Mucosa of descending colon (tissue), 3 donors: ENCODE measurements around the gene RAI14. TPM values are rescaled to one million over a fixed set of nuclear protein-coding genes. Genes with fewer than 3 reads are reported as not detected.
"Not testable (repeated sequence)": the region's sequence is repeated elsewhere in the genome, so short reads cannot be mapped to it uniquely, and the experiment has no call there.

Experiments used
- ATAC-seq: fragments of 200-7000 bp; cut with Tn5 transposase; one replicate; pipeline ENCODE4 v1.9.1; 2020; ENCODE audit warnings: mild to moderate bottlenecking, moderate library complexity
- DNase-seq, 3 donors: peaks; one replicate each; pipeline ENCODE4 v3.0.0-alpha.2; 2020
- H3K36me3 ChIP-seq: fragments of 200-600 bp; one replicate; pipeline ENCODE4 v1.8.0; 2021; ENCODE audit warnings: low read depth, mild to moderate bottlenecking
- H3K4me1 ChIP-seq: fragments of 200-600 bp; one replicate; pipeline ENCODE4 v1.8.0; 2021; ENCODE audit warnings: low read depth, mild to moderate bottlenecking
- H3K4me3 ChIP-seq: fragments of 200-600 bp; one replicate; pipeline ENCODE4 v1.8.0; 2021; ENCODE audit warnings: mild to moderate bottlenecking
- H3K9me3 ChIP-seq: fragments of 200-600 bp; one replicate; pipeline ENCODE4 v1.8.0; 2021; ENCODE audit warnings: mild to moderate bottlenecking
- intact Hi-C, 2 donors: fragments of 100-400 bp; cut with DNase I in 1 of 2; cut with micrococcal nuclease in 1 of 2; formaldehyde crosslinking; loops; one replicate each; pipeline versions ENCODE4 v1.11.0 to v1.11.1; 2022; cut with DNase I, micrococcal nuclease
- total RNA-seq, 3 donors: library from RNA; stranded (reverse); fragmentation: NEBNext Ultra II Directional in 2 of 3; extraction: Animal tissue kit (Norgen Biotek cat#: 25700) in 2 of 3; gene quantifications; one replicate each; pipeline versions ENCODE4 v1.2.1 to v1.2.4, GENCODE V29; 2021 to 2023
- TF ChIP-seq, protein P1 (sequence below): fragments of 200-600 bp; IDR thresholded peaks from one replicate; pipeline ENCODE4 v1.8.0; 2022; ENCODE audit warnings: antibody characterized with exemption, mild to moderate bottlenecking
- donor health status: DM: no; HTN: no; CAD: no; lungs with moderate emphysema.
- donor health status: DM: no; HTN: no; CAD: no.
- donor health status: DM: no; HTN: yes; CAD: no.

The RAI14 gene
- total RNA-seq, 3 donors from 2014 or later, result 14.0 to 41.0 (median 23.4) TPM

DNA sequence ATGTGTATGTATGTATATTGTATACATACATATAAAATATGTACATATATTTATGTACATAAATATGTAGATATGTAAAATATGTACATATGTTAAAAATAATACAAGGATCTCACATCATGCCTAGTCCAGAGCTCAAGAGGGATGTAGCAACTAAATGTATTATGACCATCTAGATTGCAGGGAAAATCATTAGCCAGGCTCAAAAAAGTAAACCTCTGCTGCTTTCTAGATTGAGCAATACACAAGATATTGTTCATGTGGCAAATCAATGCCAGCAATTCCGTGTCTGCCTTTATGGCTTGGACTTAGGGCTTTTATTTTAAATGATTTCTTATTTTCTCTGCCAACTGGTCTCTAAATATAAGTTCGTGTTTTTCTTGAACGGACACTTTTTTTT lies 65.2 kb downstream of the RAI14 start:
- Histone ChIP-seq H3K9me3 (no peaks in the 10 kb centered on the region), H3K36me3 (no peaks in the 10 kb centered on the region), H3K4me1 (no peaks in the 10 kb centered on the region), H3K4me3 (no peak overlapping the region)
- DNase-seq, result no peak
- TF ChIP-seq, protein P1, sequence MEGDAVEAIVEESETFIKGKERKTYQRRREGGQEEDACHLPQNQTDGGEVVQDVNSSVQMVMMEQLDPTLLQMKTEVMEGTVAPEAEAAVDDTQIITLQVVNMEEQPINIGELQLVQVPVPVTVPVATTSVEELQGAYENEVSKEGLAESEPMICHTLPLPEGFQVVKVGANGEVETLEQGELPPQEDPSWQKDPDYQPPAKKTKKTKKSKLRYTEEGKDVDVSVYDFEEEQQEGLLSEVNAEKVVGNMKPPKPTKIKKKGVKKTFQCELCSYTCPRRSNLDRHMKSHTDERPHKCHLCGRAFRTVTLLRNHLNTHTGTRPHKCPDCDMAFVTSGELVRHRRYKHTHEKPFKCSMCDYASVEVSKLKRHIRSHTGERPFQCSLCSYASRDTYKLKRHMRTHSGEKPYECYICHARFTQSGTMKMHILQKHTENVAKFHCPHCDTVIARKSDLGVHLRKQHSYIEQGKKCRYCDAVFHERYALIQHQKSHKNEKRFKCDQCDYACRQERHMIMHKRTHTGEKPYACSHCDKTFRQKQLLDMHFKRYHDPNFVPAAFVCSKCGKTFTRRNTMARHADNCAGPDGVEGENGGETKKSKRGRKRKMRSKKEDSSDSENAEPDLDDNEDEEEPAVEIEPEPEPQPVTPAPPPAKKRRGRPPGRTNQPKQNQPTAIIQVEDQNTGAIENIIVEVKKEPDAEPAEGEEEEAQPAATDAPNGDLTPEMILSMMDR, result no peak
- intact Hi-C loops, result no loop called here
- ATAC-seq, result no peak

DNA sequence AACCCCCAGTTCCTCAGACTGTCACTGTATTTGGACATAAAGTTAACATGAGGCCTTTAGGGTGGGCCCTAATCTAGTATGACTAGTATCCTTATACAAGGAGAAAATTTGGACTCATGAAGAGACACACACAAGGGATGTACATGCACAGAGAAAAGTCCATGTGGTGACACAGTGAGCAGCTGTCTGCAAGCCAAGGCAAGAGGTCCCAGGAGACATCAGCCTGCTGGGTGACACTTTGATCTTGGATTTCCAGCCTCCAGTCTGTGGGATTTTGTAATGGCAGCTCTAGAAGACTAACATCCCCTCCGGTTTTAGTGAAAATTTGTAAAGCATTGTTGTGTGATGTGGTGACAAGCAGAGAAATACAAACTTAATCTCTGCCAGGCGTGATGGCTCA lies 66.1 kb downstream of the RAI14 start:
- H3K4me3 ChIP-seq, result no peak overlapping the region
- DNase-seq, result no peak
- ATAC-seq, result no peak
- no peaks in the 10 kb centered on the region for H3K36me3 ChIP-seq
- TF ChIP-seq, protein P1, result no peak
- no peaks in the 10 kb centered on the region for H3K9me3 ChIP-seq
- no peaks in the 10 kb centered on the region for H3K4me1 ChIP-seq
- intact Hi-C loops, result no loop called here

DNA sequence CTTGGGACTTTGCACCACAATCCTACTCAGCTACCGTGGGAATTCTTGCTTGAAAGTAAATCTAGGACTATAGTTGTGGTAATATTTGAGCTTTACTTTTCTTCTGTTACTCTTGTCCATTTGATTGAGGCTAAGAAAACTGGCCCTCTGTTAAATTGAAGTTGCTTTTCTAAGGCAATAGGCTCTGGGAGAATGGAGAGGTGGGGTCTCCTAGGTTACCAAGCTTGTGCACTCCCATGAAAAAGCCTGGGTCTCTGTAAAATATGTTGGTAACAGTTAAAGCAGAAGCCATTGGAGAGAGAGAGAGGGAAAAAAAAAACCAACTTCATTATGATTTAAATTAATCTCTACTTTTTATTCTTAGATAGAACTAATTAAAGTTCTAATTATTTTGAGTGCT lies 68.6 kb downstream of the RAI14 start:
- H3K4me1 ChIP-seq, result no peaks in the 10 kb centered on the region
- H3K4me3 ChIP-seq, result no peak overlapping the region
- no peaks in the 10 kb centered on the region for H3K36me3 ChIP-seq
- intact Hi-C loops, result no loop called here
- no peaks in the 10 kb centered on the region for H3K9me3 ChIP-seq
- TF ChIP-seq, protein P1, result no peak
- ATAC-seq, result no peak
- DNase-seq, result no peak

DNA sequence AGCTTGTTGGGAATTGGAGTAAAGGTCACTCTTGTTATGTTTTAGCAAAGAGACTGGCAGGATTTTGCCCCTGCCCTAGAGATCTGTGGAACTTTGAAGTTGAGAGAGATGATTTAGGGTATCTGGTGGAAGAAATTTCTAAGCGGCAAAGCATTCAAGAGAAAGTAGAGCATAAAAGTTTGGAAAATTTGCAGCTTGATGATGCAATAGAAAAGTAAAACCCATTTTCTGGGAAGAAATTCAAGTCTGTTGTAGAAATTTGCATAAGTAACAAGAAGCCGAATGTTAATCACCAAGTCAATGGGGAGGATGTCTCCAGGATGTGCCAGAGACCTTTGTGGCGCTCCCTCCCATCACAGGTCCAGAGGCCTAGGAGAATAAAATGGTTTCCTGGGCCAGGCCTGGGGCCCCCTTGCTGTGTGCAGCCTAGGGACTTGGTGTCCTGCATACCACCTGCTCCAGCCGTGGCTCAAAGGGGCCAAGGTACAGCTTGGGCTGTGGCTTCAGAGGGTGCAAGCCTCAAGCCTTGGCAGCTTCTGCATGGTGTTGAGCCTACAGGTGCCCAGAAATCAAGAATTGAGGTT lies 71.1 kb downstream of the RAI14 start:
- H3K9me3 ChIP-seq, intact Hi-C loops, DNase-seq, H3K4me1 ChIP-seq, H3K4me3 ChIP-seq, H3K36me3 ChIP-seq, ATAC-seq: not testable (repeated sequence)

DNA sequence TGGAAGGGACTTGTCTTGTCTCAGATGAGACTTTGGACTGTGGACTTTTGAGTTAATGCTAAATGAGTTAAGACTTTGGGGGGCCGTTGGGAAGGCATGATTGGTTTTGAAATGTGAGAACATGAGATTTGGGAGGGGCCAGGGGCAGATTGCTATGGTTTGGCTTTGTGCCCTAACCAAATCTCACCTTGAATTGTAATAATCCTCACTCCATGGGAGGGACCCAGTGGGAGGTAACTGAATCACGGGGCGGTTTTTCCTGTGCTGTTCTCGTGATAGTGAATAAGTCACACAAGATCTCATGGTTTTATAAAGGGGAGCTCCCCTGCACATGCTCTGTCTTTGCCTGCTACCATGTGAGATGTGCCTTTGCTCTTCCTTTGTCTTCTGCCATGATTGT lies 72.1 kb downstream of the RAI14 start:
- ATAC-seq, result no peak

DNA sequence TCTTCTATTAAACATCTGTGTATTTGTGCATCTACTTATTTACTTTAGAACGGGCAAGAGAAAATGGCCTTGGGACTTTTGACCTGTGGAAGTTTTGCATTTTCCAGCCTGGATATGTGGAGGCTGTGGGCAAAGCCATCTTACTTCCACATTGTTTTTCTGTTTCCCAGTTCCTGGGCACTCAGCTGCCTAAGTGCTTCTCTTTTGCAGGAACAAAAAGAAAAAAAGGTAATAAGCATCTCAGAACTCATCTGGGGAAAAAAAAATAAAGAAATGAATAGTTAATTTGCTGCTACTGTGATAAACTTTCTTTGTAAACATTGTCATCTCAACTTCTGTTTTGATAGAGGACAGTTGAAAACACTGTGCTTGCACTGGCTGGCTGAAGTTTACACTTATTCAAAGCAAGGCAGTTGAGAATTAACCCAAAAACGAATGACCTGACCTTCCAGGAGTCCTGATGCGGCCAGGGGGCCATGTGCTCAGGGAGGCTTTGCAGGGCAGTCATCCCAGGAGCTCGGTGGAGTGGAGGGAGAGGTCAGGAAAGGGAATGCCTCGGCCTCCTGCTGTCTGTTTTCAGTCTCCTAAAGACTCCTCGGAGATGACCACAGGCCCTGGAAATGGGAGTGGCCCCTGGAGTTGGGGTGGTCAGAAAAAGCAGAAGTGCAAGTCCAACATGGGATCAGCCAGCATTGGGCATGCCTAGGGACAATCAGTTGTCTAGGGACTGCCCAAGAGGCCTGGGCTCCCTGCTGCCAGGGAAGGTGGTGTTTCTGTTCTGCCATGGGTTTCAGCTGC lies 75.5 kb downstream of the RAI14 start:
- DNase-seq (no peak), ATAC-seq (no peak)
- Histone ChIP-seq H3K36me3 (no peaks in the 10 kb centered on the region), H3K4me3 (no peak overlapping the region), H3K9me3 (no peaks in the 10 kb centered on the region), H3K4me1 (no peaks in the 10 kb centered on the region)
- TF ChIP-seq, protein P1, result no peak
- intact Hi-C loops, result no loop called here

More for the DNA sequence above, 72.1 kb downstream of the RAI14 start:
- Histone ChIP-seq H3K4me1 (no peaks in the 10 kb centered on the region), H3K9me3 (no peaks in the 10 kb centered on the region), H3K36me3 (no peaks in the 10 kb centered on the region), H3K4me3 (no peak overlapping the region)
- no peak for DNase-seq
- intact Hi-C loops, result no loop called here
- TF ChIP-seq, protein P1, result no peak
